ENCODE results near the gene GAD1. TPM values are rescaled to one million over a fixed set of nuclear protein-coding genes. Genes with fewer than 3 reads are reported as not detected.

Gene GAD1
- total RNA-seq, result not detected
- polyA plus RNA-seq, result not detected

GRCh38 chr2:170816504-170817092 is at the start of gene GAD1:
TSS of gene GAD1 (plus strand) at chr2:170816887. CDS start at chr2:170818592, 1,705 bp downstream.
- H3K4me3 ChIP-seq (ENCODE audit: low read length in 2 of 2), result peak within 1 kb of the TSS; percentile 39 to 44
- Mint-ChIP-seq H3K4me1 (peaks cover 34 to 78% (median 56%) of the 10 kb centered on the region in 4 donors), H3K27me3 (peaks cover 59 to 74% of the 10 kb centered on the region in 2 donors), H3K27ac (peak within 1 kb of the TSS in 3 of 7 donors; percentile 80 to 87 (median 86)), H3K36me3 (peaks cover 0 to 3% of the 10 kb centered on the region in 2 donors), H3K9me3 (peaks cover 0 to 16% (median 0%) of the 10 kb centered on the region in 8 donors), H3K4me3 (peak within 1 kb of the TSS; percentile 61 to 89 (median 76))
- H3K4me1 ChIP-seq (ENCODE audit: insufficient read depth, low read length), result peaks cover 62% of the 10 kb centered on the region
- ChIA-PET POLR2A (ENCODE audit: partially characterized antibody) (no interaction called here), CTCF (ENCODE audit: partially characterized antibody) (interaction anchor here (0.8 to 6.0 kb wide), 13 partner anchors 8 to 493 kb away, joined by 3 to 144 read pairs (median 4); partner anchors contain the start of genes ERICH2 and GORASP2)
- no peak within 1 kb of the TSS for H3K27ac ChIP-seq (ENCODE audit: low read depth, low read length)
- DNase-seq, result peak in 1 of 5 donors; percentile 57
- intact Hi-C loops (cut with micrococcal nuclease), result loop anchor here (2.0 to 5.0 kb wide), 3 partner anchors 46 to 164 kb away; partner anchors contain the start of genes ERICH2 and SP5
- H3K27me3 ChIP-seq (ENCODE audit: insufficient read depth, low read length), result peaks cover 70% of the 10 kb centered on the region
- no peaks in the 10 kb centered on the region for H3K36me3 ChIP-seq (ENCODE audit: insufficient read depth, low read length)
- no peaks in the 10 kb centered on the region for H3K9me3 ChIP-seq (ENCODE audit: control insufficient read depth in 1 of 2, low read length in 2 of 2)

- Mint-ChIP-seq H3K27me3 (peaks cover 2 to 16% of the 10 kb centered on the region in 2 donors), H3K27ac (peak within 1 kb of the TSS; percentile 14 to 79 (median 52))
These were observed 46.6 kb upstream of the GAD1 start, which contains the start of gene ERICH2 for GRCh38 chr2:170770008-170770605. TSS of gene ERICH2 (plus strand) at chr2:170770378. CDS start at chr2:170770682, 304 bp downstream.

DNA sequence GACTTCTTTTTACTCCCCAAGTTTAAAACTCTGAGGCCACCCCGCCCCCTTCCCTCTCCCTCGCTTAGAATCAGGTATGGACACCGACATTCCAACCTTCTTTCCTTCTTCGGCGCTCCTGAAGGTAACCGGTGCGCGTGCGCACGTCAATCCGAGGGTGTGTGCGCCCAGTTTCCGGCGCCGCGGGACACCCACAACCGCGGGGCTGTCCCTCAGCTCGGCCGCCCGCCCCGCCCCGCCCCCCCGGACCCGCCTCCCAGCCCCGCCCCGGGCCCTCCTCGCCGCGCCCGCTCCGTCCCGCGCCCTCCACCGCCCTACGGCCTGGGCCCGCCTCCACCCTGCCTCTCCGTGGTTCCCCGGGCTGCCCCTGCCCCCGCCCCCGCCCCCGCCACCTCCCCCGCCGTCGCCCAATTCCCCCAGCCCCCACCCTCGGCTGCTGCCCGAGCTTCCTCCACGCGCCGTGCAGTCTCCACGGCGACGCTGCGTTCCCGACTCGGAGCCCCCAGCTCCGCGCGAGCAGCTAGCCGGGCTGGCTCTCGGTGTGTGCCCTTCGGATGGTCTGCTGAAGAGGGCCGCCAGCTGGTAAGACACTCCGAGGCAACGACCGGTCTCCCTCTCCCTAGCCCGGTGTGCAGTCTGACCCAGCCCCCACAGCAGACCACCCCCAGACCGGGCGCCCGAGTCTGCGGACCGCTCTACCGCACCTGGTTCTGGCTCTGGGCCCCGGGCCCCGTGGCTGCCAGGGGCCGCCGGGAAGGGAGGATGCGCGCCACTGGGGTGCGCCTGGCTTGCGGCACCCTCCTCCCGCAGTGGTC is 45.9 kb upstream of the GAD1 start:
- Mint-ChIP-seq H3K27ac (peak overlapping the region; percentile 14 to 79 (median 52)), H3K27me3 (peaks cover 4 to 13% of the 10 kb centered on the region in 2 donors), H3K4me1 (peaks cover 10 to 16% (median 11%) of the 10 kb centered on the region in 4 donors), H3K4me3 (peak overlapping the region; percentile 79 to 91 (median 88)), H3K9me3 (no peaks in the 10 kb centered on the region), H3K36me3 (no peaks in the 10 kb centered on the region)
- H3K36me3 ChIP-seq (ENCODE audit: insufficient read depth, low read length), result no peaks in the 10 kb centered on the region
- H3K9me3 ChIP-seq (ENCODE audit: control insufficient read depth in 1 of 2, low read length in 2 of 2), result no peaks in the 10 kb centered on the region
- H3K27ac ChIP-seq (ENCODE audit: low read depth, low read length), result no peak overlapping the region
- no peaks in the 10 kb centered on the region for H3K27me3 ChIP-seq (ENCODE audit: insufficient read depth, low read length)
- H3K4me3 ChIP-seq (ENCODE audit: low read length in 2 of 2), result peak overlapping the region; percentile 63 to 87
- ChIA-PET POLR2A (ENCODE audit: partially characterized antibody) (interaction anchor here (0.9 kb wide), 1 partner anchor 38 kb away, joined by 3 read pairs; no protein-coding TSS in a partner anchor), CTCF (ENCODE audit: partially characterized antibody) (interaction anchor here (0.7 to 1.1 kb wide), 3 partner anchors 42 to 361 kb away, joined by 3 to 4 read pairs (median 3); partner anchors contain the start of gene GAD1)
- intact Hi-C loops (cut with micrococcal nuclease), result loop anchor here (2.0 to 5.0 kb wide), 2 partner anchors 46 to 119 kb away; partner anchors contain the start of gene GAD1
- peaks cover 11% of the 10 kb centered on the region for H3K4me1 ChIP-seq (ENCODE audit: insufficient read depth, low read length)
- DNase-seq, result peak; percentile 48 to 71 (median 62)

More at GRCh38 chr2:170770008-170770605, 46.6 kb upstream of the GAD1 start, which contains the start of gene ERICH2:
- Mint-ChIP-seq H3K36me3 (no peaks in the 10 kb centered on the region), H3K9me3 (no peaks in the 10 kb centered on the region), H3K4me3 (peak within 1 kb of the TSS; percentile 79 to 91 (median 88)), H3K4me1 (peaks cover 10 to 16% (median 11%) of the 10 kb centered on the region in 4 donors)
- Histone ChIP-seq H3K27me3 (ENCODE audit: insufficient read depth, low read length) (no peaks in the 10 kb centered on the region), H3K36me3 (ENCODE audit: insufficient read depth, low read length) (no peaks in the 10 kb centered on the region), H3K9me3 (ENCODE audit: control insufficient read depth in 1 of 2, low read length in 2 of 2) (no peaks in the 10 kb centered on the region), H3K4me1 (ENCODE audit: insufficient read depth, low read length) (peaks cover 11% of the 10 kb centered on the region), H3K27ac (ENCODE audit: low read depth, low read length) (no peak within 1 kb of the TSS), H3K4me3 (ENCODE audit: low read length in 2 of 2) (peak within 1 kb of the TSS; percentile 63 to 87)
- POLR2A ChIA-PET (ENCODE audit: partially characterized antibody), result no interaction called here
- DNase-seq, result peak in 2 of 5 donors; percentile 32 to 42
- CTCF ChIA-PET (ENCODE audit: partially characterized antibody), result interaction anchor here (0.7 to 1.1 kb wide), 3 partner anchors 43 to 361 kb away, joined by 3 to 4 read pairs (median 3); partner anchors contain the start of gene GAD1
- intact Hi-C loops (cut with micrococcal nuclease), result loop anchor here (2.0 to 5.0 kb wide), 2 partner anchors 47 to 118 kb away; partner anchors contain the start of gene GAD1

DNA sequence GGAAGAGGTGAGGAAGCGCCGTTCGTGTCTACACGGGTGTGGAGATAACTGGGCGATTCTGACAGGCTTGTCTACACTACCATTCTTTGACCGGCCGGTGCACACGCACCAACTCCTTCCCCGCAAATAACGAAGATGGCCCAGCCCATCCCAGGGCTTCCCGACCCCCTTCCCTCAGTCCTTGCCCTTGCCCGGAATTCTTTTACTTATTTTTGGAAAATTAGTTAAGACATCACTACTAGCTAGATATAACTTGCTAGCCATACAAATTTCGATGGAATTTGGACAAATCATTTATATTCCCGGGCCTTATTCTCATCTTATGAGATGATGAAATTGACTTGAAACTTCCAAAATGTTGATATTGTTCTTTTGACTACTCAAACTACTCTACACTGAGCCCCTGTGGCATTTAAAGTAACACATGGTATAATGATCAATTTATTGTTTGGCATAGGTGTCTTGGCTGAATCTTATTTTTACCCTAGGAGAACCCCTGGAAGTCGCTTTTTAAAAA is 45.2 kb upstream of the GAD1 start:
- intact Hi-C loops (cut with micrococcal nuclease), result loop anchor here (2.0 to 5.0 kb wide), 2 partner anchors 45 to 119 kb away; partner anchors contain the start of gene GAD1
- H3K4me1 ChIP-seq (ENCODE audit: insufficient read depth, low read length), result peaks cover 11% of the 10 kb centered on the region
- Mint-ChIP-seq H3K36me3 (no peaks in the 10 kb centered on the region), H3K4me3 (peak overlapping the region; percentile 75 to 82 (median 81)), H3K27ac (peak overlapping the region in 4 of 7 donors; percentile 14 to 46 (median 42)), H3K4me1 (peaks cover 10 to 16% (median 11%) of the 10 kb centered on the region in 4 donors), H3K27me3 (peaks cover 4 to 12% of the 10 kb centered on the region in 2 donors), H3K9me3 (no peaks in the 10 kb centered on the region)
- H3K36me3 ChIP-seq (ENCODE audit: insufficient read depth, low read length), result no peaks in the 10 kb centered on the region
- no peak for DNase-seq
- no peaks in the 10 kb centered on the region for H3K9me3 ChIP-seq (ENCODE audit: control insufficient read depth in 1 of 2, low read length in 2 of 2)
- peak overlapping the region in 1 of 2 donors; percentile 49 for H3K4me3 ChIP-seq (ENCODE audit: low read length in 2 of 2)
- no peak overlapping the region for H3K27ac ChIP-seq (ENCODE audit: low read depth, low read length)
- POLR2A ChIA-PET (ENCODE audit: partially characterized antibody), result interaction anchor here (0.9 kb wide), 1 partner anchor 37 kb away, joined by 3 read pairs; no protein-coding TSS in a partner anchor
- CTCF ChIA-PET (ENCODE audit: partially characterized antibody), result interaction anchor here (0.9 kb wide), 1 partner anchor 41 kb away, joined by 3 read pairs; no protein-coding TSS in a partner anchor
- H3K27me3 ChIP-seq (ENCODE audit: insufficient read depth, low read length), result no peaks in the 10 kb centered on the region

- H3K27me3 ChIP-seq (ENCODE audit: insufficient read depth, low read length), result no peaks in the 10 kb centered on the region
- no peaks in the 10 kb centered on the region for H3K9me3 Mint-ChIP-seq
- H3K9me3 ChIP-seq (ENCODE audit: control insufficient read depth in 1 of 2, low read length in 2 of 2), result no peaks in the 10 kb centered on the region
- intact Hi-C loops (cut with micrococcal nuclease), result loop anchor here (5.0 kb wide), 1 partner anchor 120 kb away; no protein-coding TSS in a partner anchor
- H3K36me3 ChIP-seq (ENCODE audit: insufficient read depth, low read length), result no peaks in the 10 kb centered on the region
- no peak overlapping the region for H3K4me3 ChIP-seq (ENCODE audit: low read length in 2 of 2)
- H3K4me1 Mint-ChIP-seq, result peaks cover 10 to 16% (median 11%) of the 10 kb centered on the region in 4 donors
- H3K36me3 Mint-ChIP-seq, result no peaks in the 10 kb centered on the region
- CTCF ChIA-PET (ENCODE audit: partially characterized antibody), result interaction anchor here (0.9 kb wide), 1 partner anchor 40 kb away, joined by 3 read pairs; no protein-coding TSS in a partner anchor
- H3K4me1 ChIP-seq (ENCODE audit: insufficient read depth, low read length), result peaks cover 11% of the 10 kb centered on the region
- peak overlapping the region in 7 of 8 donors; percentile 9 to 71 (median 47) for H3K4me3 Mint-ChIP-seq
- H3K27me3 Mint-ChIP-seq, result peaks cover 5 to 10% of the 10 kb centered on the region in 2 donors
- POLR2A ChIA-PET (ENCODE audit: partially characterized antibody), result no interaction called here
- no peak for DNase-seq
- H3K27ac Mint-ChIP-seq, result no peak overlapping the region
- no peak overlapping the region for H3K27ac ChIP-seq (ENCODE audit: low read depth, low read length)
These were observed 44.4 kb upstream of the GAD1 start for GRCh38 chr2:170772295-170772694.

DNA sequence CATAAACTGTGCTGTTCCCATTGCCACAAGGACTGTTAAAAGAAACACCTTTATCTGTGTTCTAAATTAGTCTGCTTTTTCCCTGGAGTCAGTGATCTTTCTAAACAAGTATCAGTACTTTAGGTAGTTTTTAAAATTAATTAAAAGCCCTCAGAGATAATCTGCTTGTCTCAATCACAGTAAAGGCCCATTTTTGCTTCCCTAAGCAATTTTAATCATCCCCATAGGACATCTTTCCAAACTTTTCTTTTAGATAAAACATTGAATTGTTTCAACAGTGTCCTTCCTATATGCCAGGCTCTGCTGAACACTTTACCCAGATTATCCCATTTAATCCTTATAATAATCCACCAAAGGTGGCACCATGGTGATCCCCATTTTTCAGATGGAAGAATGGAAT is 42.6 kb upstream of the GAD1 start:
- ChIA-PET POLR2A (ENCODE audit: partially characterized antibody) (no interaction called here), CTCF (ENCODE audit: partially characterized antibody) (no interaction called here)
- intact Hi-C loops (cut with micrococcal nuclease), result loop anchor here (5.0 kb wide), 1 partner anchor 122 kb away; no protein-coding TSS in a partner anchor
- H3K4me1 Mint-ChIP-seq, result peaks cover 10 to 16% (median 11%) of the 10 kb centered on the region in 4 donors
- Histone ChIP-seq H3K4me1 (ENCODE audit: insufficient read depth, low read length) (peaks cover 11% of the 10 kb centered on the region), H3K27me3 (ENCODE audit: insufficient read depth, low read length) (peaks cover 3% of the 10 kb centered on the region), H3K9me3 (ENCODE audit: control insufficient read depth in 1 of 2, low read length in 2 of 2) (no peaks in the 10 kb centered on the region), H3K27ac (ENCODE audit: low read depth, low read length) (no peak overlapping the region), H3K4me3 (ENCODE audit: low read length in 2 of 2) (no peak overlapping the region), H3K36me3 (ENCODE audit: insufficient read depth, low read length) (no peaks in the 10 kb centered on the region)
- no peak overlapping the region for H3K4me3 Mint-ChIP-seq
- DNase-seq, result no peak
- no peak overlapping the region for H3K27ac Mint-ChIP-seq
- no peaks in the 10 kb centered on the region for H3K9me3 Mint-ChIP-seq
- H3K36me3 Mint-ChIP-seq, result no peaks in the 10 kb centered on the region
- H3K27me3 Mint-ChIP-seq, result peaks cover 12% of the 10 kb centered on the region in 2 donors

All from CD4-positive, alpha-beta memory T cell (primary cell).